ENCODE data around the gene BMX.

BMX gene

DNA sequence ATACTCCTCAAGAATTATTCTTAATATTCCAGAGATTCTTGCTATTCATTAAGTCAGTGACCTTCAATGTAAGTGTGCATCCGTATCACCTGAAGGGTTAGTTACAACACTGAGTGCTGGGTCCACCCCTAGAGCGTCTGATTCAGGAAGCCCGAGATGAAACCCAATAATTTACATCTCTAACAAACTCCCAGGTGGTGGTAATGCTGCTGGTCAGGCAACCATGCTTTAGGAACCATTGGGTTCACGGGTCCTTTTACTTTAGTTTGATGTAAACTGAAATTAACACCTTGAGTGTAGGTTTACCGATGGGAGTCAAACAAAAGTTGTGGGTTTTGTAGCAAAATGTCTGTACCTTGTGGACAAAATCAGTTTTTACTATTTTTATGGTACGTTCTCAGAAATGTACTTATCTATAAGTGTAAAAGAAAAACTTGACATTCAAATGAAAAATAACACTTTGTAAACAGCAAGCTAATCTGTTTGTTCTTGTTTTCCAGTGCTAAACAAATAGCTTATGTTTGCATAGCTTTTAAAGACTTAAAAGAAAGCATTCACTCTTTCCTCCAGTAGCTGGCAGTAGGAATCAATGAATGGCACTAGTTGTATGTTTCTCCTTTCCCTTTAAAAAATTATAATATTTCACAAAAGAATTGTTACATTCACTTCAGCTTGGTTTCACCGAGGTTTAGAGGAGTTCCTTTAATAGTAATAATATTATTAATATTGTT is 67.4 kb downstream of the BMX start:
- Mint-ChIP-seq H3K27me3 (peaks cover 9% of the 10 kb centered on the region), H3K9me3 (no peaks in the 10 kb centered on the region), H3K4me3 (no peak overlapping the region), H3K36me3 (no peaks in the 10 kb centered on the region), H3K4me1 (peaks cover 2% of the 10 kb centered on the region), H3K27ac (no peak overlapping the region)
- DNase-seq: no peak
- CTCF ChIA-PET: interaction anchor here (1.0 kb wide), 1 partner anchor 76 kb away, joined by 3 read pairs; no protein-coding TSS in a partner anchor

DNA sequence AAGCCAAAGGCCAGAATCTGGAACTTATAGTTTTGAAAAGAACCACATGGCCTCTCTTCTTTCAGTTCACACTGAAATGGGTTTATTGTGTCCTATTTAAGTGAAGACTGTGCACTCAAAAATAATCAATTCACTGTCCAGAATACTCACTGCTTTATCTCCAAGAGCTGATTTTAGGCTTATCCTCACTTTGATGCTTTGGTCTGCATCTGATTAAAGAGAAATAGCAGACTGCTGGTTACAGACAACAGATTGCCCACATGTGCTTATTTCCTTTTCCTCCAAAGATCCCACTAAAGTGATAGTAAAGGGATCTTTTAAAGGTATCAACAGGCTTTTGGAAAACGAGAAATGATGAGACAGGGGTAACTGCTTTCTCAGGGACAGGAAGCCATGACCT is 69.5 kb downstream of the BMX start:
- Mint-ChIP-seq H3K9me3 (no peaks in the 10 kb centered on the region), H3K27me3 (peaks cover 5% of the 10 kb centered on the region), H3K4me1 (peaks cover 2% of the 10 kb centered on the region), H3K36me3 (no peaks in the 10 kb centered on the region), H3K4me3 (no peak overlapping the region), H3K27ac (no peak overlapping the region)
- DNase-seq: no peak
- CTCF ChIA-PET: no interaction called here

DNA sequence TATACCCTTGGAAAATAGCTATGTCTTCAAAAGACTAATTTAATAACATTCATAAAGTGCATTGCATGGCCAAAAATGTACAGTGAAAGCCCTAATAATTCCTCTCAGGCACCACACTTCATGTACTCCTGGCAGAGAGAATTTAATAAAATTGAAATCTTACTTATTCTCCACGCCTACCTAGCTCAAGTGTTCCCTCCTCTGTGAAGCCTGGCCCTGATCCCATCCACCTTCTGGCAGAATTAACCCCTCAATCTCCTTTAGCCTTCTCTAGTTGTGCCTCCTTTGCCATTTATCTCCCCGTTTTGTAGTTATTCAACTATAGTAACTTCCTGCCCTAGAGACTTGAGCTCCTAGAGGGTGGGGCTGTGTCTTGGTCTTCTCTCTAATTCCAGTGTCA is 73.4 kb downstream of the BMX start:
- H3K27ac Mint-ChIP-seq: no peak overlapping the region
- H3K9me3 Mint-ChIP-seq: no peaks in the 10 kb centered on the region
- DNase-seq: no peak
- H3K36me3 Mint-ChIP-seq: no peaks in the 10 kb centered on the region
- no peak overlapping the region for H3K4me3 Mint-ChIP-seq
- no peaks in the 10 kb centered on the region for H3K4me1 Mint-ChIP-seq
- CTCF ChIA-PET: interaction anchor here (0.6 to 0.9 kb wide), 2 partner anchors 72 to 119 kb away, joined by 3 read pairs; no protein-coding TSS in a partner anchor
- peaks cover 7% of the 10 kb centered on the region for H3K27me3 Mint-ChIP-seq

DNA sequence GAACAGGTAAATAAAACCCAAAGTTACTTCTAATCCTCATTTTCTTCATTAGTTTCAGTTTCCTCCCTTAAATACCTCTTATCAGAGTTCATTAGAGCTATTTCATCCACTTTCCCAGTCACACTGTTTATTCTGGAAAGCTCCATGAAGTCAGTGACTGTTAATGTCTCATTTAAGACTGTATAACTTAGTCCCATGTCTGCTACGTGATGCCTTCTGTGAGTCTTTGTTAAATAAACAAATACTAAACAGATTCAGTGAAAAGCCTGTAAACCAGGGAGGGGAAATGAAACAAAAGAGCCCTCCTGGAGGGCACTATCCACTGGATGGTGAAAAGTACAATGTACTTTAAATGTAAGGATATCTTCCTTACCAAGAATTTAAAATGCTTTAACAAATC is 75.4 kb downstream of the BMX start:
- CTCF ChIA-PET: no interaction called here
- no peak for DNase-seq
- Mint-ChIP-seq H3K27ac (no peak overlapping the region), H3K9me3 (no peaks in the 10 kb centered on the region), H3K4me3 (no peak overlapping the region), H3K4me1 (no peaks in the 10 kb centered on the region), H3K36me3 (no peaks in the 10 kb centered on the region), H3K27me3 (peaks cover 3% of the 10 kb centered on the region)

DNA sequence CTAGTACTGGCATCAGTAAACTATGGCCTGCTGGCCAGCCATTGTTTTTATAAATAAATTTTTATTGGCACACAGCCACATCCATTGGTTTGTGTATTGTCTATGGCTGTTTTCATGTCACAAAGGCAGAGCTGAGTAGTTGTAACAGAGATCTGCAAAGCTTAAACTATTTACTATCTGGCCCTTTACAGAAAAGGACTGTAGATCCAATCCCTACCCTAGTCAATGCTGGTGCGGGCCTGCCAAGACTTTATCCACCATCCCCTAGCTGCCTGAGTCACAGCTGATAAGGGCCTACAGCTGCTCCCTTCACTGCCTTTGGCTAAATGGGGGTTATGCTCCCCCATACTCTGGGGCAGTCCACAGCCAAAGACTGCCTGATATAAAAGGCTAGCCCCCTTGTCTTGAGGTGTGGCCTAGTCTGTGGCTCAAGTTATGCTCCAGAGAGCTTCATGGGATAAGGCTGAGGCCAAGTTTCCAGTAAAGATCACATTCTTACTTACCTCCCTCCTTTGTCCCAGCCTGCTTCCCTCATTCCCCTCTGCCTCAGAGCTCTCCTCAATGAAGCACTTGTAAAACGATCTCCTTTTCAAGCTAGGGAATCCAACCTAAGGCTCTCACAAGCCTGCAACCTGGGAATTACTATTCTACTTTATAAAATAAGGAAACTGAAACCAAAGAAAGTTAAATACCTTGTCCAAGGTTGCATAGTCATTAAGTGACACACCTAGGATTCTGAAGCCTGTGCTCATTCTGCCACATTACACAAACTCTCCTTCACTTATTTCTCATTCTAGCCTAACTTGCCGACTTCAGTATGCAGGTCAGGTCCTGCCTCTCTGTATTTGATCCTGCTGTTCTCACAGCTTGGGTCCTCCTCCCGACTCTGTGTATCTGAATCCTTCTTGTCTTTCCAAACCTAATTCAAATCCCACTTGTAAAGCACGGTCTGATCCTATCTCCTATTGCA is 79.5 kb downstream of the BMX start:
- no peaks in the 10 kb centered on the region for H3K36me3 Mint-ChIP-seq
- H3K4me3 Mint-ChIP-seq: no peak overlapping the region
- H3K4me1 Mint-ChIP-seq: no peaks in the 10 kb centered on the region
- DNase-seq: no peak
- CTCF ChIA-PET: no interaction called here
- peaks cover 3% of the 10 kb centered on the region for H3K27me3 Mint-ChIP-seq
- H3K27ac Mint-ChIP-seq: no peak overlapping the region
- H3K9me3 Mint-ChIP-seq: no peaks in the 10 kb centered on the region

DNA sequence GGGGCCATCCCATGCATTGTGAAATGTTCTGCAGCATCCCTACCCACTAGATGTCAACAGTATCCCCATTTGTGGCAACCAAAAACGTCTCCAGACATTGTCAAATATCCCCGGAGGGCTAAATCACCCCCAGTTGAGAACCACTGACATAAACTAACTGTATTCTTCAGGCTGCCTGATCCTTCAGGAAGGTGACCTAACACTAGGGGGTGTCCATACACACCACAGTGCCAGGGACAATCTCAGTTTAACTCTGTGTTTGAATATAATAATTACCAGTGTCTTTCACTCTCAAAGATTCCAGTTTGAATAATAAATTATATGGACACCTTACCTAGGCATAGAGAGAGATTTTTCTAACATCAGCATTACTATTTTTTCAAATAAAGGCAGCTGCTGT is 93.8 kb downstream of the BMX start:
- H3K36me3 Mint-ChIP-seq: no peaks in the 10 kb centered on the region
- no peak overlapping the region for H3K4me3 Mint-ChIP-seq
- H3K9me3 Mint-ChIP-seq: no peaks in the 10 kb centered on the region
- H3K27me3 Mint-ChIP-seq: peaks cover 9% of the 10 kb centered on the region
- no peaks in the 10 kb centered on the region for H3K4me1 Mint-ChIP-seq
- CTCF ChIA-PET: no interaction called here
- H3K27ac Mint-ChIP-seq: no peak overlapping the region
- no peak for DNase-seq

DNA sequence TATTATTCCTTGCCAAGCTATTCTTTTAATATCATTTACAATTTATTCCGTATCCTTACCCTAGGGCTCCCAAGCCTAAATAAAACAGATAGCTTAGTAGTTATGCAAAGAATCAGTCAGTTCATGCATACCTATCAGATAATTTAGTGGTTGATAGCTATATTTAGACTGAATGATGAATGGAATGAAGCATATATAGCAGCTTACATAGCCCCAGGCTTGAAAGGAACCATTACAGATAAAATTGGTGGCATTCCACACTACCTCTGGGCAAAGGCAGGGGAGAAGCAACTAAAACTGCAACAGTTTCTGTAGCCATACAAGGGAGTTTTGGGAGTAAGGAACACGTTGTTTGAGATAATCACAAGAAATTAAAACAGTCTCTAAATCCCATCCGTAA is 97.4 kb downstream of the BMX start:
- DNase-seq: no peak
- Mint-ChIP-seq H3K4me3 (no peak overlapping the region), H3K36me3 (no peaks in the 10 kb centered on the region), H3K27me3 (peaks cover 6% of the 10 kb centered on the region), H3K4me1 (no peaks in the 10 kb centered on the region), H3K27ac (no peak overlapping the region), H3K9me3 (no peaks in the 10 kb centered on the region)
- CTCF ChIA-PET: no interaction called here

DNA sequence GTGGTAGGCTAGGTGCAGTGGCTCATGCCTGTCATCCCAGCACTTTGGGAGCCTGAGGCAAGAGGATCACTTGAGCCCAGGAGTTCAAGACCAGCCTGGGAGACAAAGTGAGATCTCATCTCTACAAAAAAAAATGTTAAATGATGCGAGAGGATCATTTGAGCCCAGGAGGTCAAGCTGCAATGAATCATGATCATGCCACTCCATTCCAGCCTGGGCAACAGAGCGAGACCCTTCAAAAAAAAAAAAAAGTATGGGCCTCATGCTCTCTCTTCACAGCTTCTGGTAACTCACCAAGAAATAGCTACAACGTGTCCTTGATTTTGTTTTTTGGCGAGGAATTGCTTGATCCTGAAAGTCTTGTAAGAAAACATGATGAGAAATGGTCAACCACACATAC is 98.9 kb downstream of the BMX start:
- H3K4me1 Mint-ChIP-seq: no peaks in the 10 kb centered on the region
- CTCF ChIA-PET: no interaction called here
- H3K4me3 Mint-ChIP-seq: no peak overlapping the region
- DNase-seq: no peak
- no peaks in the 10 kb centered on the region for H3K27me3 Mint-ChIP-seq
- no peaks in the 10 kb centered on the region for H3K36me3 Mint-ChIP-seq
- no peak overlapping the region for H3K27ac Mint-ChIP-seq
- no peaks in the 10 kb centered on the region for H3K9me3 Mint-ChIP-seq

DNA sequence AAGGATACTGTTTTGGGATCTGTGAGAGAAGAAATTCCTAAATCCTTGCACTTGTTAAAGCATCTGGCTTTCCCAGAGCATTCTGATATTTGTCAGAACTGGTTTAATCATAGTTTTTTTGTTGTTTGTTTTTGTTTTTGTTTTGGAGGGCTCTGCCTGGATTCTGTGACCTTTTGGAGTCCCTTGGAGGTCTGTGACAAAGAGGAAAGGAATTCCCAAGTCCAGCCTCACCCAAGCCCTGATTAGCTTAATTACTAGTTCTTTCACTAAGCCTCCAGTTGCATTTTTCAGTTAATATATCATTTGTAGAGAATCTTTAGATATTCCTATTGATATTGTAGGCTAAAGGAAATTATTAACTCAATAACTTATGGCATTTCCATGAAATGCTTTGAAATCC is 99.4 kb downstream of the BMX start:
- CTCF ChIA-PET: no interaction called here
- no peaks in the 10 kb centered on the region for H3K9me3 Mint-ChIP-seq

DNA sequence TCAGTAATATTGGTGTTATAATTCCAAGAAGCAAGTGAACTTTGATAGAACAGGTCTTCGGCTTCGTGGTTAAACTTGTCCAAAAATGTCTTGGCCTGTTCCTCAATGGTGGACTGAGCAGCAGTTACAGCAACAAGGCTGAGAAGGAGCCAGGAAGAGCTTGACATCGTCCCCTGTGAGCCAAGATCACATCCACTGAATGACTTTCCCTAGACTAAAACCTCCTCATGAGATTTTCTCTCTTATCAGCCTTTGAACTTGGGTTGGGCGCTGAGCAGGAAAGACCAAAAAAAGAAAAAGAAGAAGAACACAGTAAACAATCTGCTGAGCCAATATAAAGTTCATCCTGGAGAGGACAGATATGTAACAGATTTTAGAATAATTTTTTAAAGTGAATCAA is 100.1 kb downstream of the BMX start, which contains the start of gene ACE2:
Gene ACE2, minus strand, starts transcription at position 216 of the 400 bp plus-strand sequence. Its CDS starts 49 bp downstream, at position 167.
- CTCF ChIA-PET: no interaction called here
- Mint-ChIP-seq H3K27ac (no peak within 1 kb of the TSS), H3K4me1 (no peaks in the 10 kb centered on the region), H3K4me3 (no peak within 1 kb of the TSS), H3K27me3 (peaks cover 4% of the 10 kb centered on the region), H3K9me3 (no peaks in the 10 kb centered on the region), H3K36me3 (no peaks in the 10 kb centered on the region)
- DNase-seq: no peak

More for the DNA sequence above, 99.4 kb downstream of the BMX start:
- Mint-ChIP-seq H3K4me1 (no peaks in the 10 kb centered on the region), H3K4me3 (no peak overlapping the region), H3K36me3 (no peaks in the 10 kb centered on the region), H3K27me3 (no peaks in the 10 kb centered on the region), H3K27ac (no peak overlapping the region)
- DNase-seq: no peak

DNA sequence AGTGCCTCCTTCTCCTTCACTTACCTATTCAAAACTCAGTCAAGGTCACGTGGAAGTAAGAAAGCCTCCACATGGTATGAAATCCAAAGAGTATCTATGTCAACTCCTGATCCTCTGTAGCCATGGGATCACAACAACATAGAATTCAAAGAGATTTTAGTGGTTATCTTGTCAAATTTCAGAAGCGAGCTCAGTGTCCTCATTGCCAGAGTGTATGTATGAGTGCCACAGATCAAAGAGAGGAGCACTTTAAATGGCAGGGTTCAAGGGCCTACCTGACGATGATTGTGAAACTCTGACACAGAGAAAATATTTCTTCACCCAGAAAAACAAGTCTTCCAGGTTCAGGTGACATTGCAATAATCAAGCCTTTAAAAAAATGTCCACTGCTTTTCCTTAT is 101.3 kb downstream of the BMX start:
- Mint-ChIP-seq H3K27me3 (peaks cover 4% of the 10 kb centered on the region), H3K4me1 (no peaks in the 10 kb centered on the region), H3K9me3 (no peaks in the 10 kb centered on the region), H3K36me3 (no peaks in the 10 kb centered on the region), H3K27ac (no peak overlapping the region), H3K4me3 (no peak overlapping the region)
- no peak for DNase-seq
- CTCF ChIA-PET: no interaction called here

DNA sequence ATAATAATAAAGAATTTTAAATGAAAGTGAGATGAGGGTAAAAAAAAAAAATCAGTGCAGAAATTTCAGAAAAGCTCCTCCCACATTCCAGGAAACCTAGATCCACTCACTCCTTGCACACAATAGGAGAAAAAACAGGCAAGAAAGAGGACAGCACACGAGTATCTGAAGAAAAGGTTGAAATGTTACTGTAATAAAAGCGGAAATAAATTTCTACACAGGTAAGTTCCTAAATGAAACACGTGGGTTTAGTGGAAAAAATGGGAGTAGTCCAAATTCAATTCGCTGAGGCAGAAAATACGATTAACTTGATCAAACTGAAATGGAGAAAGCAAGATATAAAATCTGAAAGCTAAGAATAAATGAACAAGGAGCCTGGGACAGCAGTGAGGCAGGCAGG is 102.2 kb downstream of the BMX start:
- Mint-ChIP-seq H3K9me3 (no peaks in the 10 kb centered on the region), H3K27ac (no peak overlapping the region), H3K36me3 (no peaks in the 10 kb centered on the region), H3K27me3 (peaks cover 4% of the 10 kb centered on the region), H3K4me1 (no peaks in the 10 kb centered on the region), H3K4me3 (no peak overlapping the region)
- DNase-seq: no peak
- CTCF ChIA-PET: no interaction called here

DNA sequence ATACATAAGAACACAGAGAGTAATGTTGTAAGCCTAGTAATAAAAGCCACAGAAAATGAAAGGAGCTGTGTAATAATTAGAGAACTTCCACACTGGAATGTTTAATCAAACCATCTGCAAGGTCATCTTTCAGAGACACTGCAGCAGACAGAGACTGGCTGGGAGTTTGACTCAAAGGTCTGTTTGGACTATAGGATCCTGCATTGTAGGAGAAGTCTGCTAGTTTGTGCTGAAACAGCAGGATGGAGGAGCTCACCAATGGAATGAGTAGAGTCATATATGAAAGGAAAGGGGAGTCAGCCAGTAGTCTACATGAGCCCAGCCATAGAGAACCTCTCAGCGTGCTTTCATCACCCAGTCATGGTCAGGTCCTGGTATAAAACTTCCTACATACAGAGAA is 104.6 kb downstream of the BMX start:
- Mint-ChIP-seq H3K4me1 (no peaks in the 10 kb centered on the region), H3K36me3 (no peaks in the 10 kb centered on the region), H3K27me3 (peaks cover 4% of the 10 kb centered on the region), H3K4me3 (no peak overlapping the region), H3K27ac (no peak overlapping the region), H3K9me3 (no peaks in the 10 kb centered on the region)
- CTCF ChIA-PET: no interaction called here
- DNase-seq: no peak
